ENCODE results near the gene MYO1E. TPM values are rescaled to one million over a fixed set of nuclear protein-coding genes. Genes with fewer than 3 reads are reported as not detected.
A peak's percentile ranks its signal among the peaks of the same experiment; 100 is the strongest.
"Not testable (repeated sequence)": the region's sequence is repeated elsewhere in the genome, so short reads cannot be mapped to it uniquely, and the experiment has no call there.

The MYO1E gene
- total RNA-seq, 1 donor, result 19.9 TPM

DNA sequence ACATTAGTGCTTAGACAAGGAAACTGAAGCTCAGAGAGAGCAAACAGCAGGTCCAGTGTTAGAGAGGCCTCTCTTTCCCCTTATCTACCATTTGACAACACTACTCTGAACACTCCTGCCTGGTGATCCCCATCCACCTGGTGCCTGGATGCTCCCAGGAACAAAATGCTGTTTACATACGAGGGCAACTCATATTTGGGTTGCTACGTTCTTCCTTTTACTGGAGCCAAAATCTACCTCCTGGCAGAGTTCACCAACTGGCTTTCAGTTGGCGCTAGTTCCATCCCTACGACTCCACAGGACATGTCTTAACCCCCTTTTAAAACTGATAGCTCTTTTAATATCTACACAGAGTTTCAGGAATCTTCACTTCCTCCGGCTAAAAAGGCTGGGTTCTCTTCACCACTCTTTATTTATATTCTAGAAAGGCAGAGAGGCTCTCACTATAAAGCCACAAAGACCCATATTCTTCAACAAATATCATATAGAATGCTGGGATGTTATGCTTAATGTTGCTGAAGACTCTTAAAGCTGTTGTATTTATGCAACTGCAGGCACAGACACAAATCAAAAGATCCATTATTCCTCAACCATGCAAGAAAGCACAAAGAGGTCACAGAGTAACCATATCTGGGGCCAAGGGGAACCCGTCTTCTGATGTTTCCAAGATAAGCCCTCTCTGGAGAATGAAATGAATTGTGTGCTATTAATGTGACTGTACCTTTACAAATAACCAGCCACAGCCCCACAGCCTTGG is 219.8 kb downstream of the MYO1E start:
- no peak for DNase-seq (ENCODE audit: low read depth in 2 of 3, low spot score in 2 of 3)

DNA sequence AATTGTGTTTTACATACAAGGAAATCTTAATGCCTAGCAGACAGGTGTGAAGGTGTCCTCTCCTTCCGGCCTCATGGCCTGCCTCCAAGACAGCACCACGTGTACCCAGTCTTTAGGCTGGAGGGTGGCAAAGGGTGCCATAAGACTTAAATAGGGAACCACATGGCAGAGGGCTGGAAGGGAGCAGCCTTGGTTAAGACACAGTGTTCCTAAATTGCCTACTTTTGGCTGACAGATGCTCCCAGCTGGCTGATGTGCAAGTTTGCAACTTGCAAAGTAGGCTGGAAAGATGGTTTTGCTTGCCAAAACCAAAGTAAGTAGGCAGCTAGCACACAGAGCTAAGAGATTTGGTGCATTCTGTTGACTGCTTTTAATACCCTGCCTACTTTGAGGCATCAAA is 222.5 kb downstream of the MYO1E start:
- DNase-seq (ENCODE audit: low read depth in 2 of 3, low spot score in 2 of 3), result no peak

DNA sequence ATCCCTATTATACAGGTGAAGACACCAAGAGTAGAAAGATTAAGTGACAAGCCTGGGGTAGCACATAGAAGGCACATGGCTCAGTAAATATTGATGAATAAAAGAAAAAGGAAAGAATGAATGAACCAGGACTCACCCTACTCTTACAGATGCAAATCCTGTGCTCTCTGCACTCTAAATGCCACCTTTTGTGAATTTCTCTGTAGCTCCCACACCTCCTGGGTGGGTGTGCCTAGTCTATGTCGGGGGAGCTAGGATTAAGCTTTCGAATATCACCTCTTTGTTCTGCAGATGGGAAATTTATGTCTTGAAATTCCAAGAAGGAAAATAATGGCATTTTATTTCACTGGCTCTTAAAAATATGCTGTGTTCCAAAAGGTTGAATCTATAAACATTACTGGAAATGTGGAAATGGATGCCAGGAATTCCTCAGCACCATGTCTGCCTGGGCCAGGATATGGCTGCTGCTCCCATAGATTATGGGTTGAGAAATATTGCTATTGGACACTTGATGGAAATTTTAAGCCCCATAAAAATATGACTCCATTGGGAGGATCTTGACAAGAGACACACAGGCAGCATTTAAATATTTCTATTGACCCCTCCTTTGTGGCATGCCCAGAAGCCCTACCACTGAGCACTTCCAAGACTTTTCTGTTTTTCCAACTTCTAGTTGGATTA is 224.4 kb downstream of the MYO1E start:
- no peak for DNase-seq (ENCODE audit: low read depth in 2 of 3, low spot score in 2 of 3)

DNA sequence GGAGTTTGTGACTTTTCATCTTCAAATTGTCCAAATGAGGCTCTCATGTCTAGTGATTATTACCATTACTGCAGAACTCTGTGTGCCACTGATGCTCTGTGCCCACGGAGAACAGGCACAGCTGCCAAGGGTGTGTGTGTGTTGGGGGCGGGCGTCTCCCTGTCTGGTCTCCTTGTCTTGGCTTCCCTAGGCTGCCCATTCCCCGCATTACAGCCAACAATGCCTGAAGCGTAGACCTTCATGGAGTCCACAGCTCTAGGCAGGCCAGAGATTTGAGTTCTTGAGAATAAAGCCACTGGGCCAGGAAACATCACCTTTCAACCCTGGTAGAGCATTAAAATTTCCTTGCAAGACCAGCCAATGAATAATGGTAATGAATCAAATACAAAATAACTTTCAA is 225.0 kb downstream of the MYO1E start:
- DNase-seq (ENCODE audit: low read depth in 2 of 3, low spot score in 2 of 3), result no peak

DNA sequence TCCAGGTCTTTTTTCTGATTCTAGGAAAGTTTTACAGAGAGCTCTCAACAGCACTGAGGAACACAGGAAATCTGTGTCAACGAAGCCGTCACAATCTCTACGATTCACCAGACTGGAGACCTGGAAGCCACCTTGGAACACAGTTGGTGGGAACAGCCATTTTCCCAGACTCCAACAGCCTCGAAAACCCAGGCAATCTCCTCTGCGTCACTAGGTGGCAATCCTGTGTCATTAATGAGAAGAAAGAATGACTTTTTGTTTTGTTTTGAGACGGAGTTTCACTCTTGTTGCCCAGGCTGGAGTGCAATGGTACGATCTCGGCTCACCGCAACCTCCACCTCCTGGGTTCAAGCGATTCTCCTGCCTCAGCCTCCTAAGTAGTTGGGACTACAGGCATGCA is 228.1 kb downstream of the MYO1E start:
- peak in 2 of 3 donors; percentile 5 to 48 for DNase-seq (ENCODE audit: low read depth in 2 of 3, low spot score in 2 of 3)

DNA sequence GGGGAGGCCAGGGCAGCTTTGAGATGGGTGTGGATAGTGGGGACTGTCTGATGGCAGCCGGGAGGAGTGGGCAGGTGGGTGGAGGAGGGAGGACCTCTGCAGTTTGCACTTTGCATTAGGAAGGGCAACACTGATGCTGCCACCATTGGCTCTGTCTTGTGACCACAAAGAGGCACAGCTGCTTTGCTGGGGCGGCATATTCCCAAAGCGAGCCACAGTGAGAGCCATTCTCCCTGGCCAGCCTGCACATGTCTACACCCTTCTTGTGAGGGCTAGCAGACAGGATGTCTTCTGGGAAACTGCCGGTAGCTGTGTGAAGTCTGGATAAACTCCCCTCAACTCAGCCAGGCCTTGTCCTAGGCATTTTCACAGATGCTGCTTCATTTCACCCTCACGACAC is 229.4 kb downstream of the MYO1E start:
- no peak for DNase-seq (ENCODE audit: low read depth in 2 of 3, low spot score in 2 of 3)

DNA sequence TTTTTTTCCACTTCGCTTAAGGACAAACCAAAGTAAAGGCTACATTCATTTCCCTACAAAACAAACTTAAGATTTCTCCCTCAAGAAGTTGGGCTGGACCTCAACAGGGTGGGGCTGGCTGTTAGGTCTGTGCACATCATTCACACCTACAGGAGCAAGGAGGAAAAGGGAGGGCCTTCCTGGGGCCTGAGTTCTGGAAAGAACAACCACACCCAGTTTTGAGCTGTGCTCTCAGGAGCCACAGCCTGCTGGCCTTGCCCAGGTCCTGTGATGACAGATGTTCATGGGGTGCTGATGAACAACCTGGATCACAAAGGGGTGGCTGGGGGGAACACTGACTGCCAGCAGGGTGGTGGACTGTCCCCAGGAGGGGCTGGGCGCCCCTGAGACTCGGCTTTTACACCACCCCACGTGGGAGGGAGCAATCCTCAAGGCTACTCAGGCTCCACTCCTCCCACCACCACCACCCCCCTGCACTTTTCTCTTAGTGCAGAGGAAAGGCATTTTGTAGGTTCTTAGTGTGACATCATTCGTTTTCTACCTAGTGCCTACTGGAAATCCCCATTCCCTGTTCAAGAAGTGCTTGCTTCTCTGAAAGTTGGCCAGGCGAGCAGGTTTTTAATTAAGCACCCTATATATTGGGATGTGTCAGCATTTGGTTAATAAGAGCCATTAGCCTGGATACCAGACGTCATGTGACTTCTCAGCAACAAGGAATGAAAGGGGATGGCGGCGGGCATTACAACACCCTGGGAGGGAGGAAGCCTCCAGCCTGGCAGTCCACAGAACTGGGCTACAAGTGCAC is 232.0 kb downstream of the MYO1E start:
- no peak for DNase-seq (ENCODE audit: low read depth in 2 of 3, low spot score in 2 of 3)

DNA sequence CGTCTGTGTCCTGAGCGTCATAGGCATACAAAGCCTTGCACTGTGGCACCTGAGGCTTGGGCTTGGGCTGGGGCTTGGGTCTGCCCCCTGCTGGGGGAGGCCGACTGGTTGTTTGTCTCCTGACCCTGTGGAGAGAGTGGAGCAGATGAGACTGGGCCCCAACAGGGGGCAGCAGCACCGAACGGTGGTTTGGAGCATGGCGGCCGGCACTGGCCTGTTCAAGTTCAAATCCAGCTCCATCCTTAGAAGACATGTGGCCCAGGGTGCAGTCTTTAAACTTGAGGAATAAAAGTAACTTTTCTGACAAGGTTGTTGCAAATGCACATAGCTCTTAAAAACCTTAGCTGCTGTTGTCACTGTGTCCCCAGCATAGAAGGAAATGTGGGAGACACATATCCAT is 234.4 kb downstream of the MYO1E start:
- DNase-seq (ENCODE audit: low read depth in 2 of 3, low spot score in 2 of 3), result peak in 2 of 3 donors; percentile 70 to 86

DNA sequence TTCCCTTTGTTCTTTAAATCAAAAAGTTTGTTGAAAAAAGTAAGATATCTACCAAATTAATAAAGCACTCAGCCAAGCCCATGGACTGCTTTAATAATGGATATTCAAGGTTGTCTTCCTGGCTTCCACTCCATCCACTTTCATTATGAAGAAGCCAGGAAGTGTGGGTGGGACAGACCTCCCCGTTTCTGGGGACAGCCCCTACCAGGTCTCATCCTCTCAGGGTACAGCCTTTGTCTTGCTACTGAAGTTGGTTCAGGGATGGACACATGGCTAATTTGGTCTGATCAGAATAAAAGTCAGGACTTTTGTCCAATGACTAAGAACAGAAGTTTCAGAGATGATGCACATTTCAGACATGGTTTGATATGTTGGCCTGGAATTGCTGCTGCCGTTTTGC is 235.1 kb downstream of the MYO1E start:
- DNase-seq (ENCODE audit: low read depth in 2 of 3, low spot score in 2 of 3), result no peak

DNA sequence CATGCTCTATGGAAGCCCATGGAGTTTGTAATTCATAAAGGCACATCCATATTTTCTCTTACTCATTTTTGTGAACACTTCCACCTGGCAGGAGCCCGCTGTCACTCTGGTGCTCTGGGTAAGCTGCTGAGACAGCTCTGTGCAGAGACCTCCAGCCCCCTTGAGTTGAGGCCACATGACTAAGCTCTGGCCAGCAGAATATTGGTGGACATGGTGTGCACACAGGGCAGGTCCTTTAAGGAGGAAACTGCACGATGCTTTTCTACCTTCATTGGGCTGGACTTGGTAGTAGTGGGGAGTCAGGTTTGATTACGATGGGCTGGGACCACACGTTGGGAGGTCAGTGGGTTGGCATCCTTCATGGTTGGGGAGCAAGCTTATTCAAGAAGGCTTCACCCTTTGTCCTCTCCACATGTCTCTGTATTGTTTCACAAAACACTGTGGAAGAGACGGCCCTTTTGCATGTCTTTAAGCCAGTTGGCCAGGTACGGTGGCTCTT is 238.7 kb downstream of the MYO1E start:
- no peak for DNase-seq (ENCODE audit: low read depth in 2 of 3, low spot score in 2 of 3)

DNA sequence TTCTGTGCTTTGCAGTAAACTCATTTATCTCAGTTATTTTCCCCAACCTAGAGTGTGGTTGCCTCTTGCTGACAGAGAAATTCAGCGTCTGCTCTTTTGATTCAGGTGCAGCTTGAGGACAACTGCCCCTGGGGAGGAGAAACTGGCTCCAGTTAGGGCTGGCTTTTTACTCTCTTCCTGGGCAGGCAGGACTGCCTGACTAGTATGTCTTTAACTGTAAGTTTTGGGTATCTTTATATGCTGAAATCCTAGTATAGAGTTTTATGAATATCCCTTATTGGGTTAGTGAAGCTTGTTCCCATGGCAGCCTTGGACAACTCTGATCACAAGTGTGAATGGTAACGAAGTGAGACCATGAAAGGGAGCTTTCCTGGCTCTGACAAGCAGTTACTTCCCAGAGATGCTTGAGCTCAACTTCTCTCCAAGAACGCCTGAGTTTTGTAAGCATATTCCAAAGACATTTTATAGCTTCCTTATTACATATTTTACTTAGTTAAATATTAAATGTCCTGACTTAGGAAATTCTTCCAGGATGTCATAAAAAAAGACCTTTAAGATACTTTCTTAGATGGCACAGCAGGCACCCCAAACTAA is 240.6 kb downstream of the MYO1E start:
- no peak for DNase-seq (ENCODE audit: low read depth in 2 of 3, low spot score in 2 of 3)

DNA sequence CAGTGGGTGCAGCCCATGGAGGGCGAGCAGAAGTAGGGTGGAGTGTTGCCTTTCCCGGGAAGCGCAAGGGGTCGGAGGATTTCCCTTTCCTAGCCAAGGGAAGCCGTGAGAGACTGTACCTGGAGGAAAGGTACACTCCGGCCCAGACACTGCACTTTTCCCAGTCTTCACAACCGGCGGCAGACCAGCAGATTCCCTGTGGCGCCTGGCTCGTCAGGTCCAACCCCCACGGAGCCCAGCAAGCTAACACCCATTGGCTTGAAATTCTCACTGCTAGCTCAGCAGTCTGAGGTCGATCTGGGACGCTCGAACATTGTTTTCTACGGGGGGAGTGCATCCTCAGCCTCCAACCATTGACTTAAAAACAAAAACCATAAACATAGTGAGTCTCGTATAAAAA is 241.2 kb downstream of the MYO1E start:
- DNase-seq (ENCODE audit: low read depth in 2 of 3, low spot score in 2 of 3), result no peak

DNA sequence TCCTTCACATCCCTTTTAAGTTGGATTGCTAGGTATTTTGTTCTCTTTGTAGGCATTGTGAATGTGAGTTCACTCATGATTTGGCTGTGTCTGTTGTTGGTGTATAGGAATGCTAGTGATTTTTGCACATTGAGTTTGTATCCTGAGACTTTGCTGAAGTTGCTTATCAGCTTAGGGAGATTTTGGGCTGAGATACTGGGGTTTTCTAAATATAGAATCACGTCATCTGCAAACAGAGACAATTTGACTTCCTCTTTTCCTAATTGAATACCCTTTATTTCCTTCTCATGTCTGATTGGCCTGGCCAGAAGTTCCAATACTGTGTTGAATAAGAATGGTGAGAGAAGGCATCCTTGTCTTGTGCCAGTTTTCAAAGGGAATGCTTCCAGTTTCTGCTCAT is 245.4 kb downstream of the MYO1E start:
- DNase-seq (ENCODE audit: low read depth in 2 of 3, low spot score in 2 of 3), result peak in 1 of 3 donors; percentile 24

DNA sequence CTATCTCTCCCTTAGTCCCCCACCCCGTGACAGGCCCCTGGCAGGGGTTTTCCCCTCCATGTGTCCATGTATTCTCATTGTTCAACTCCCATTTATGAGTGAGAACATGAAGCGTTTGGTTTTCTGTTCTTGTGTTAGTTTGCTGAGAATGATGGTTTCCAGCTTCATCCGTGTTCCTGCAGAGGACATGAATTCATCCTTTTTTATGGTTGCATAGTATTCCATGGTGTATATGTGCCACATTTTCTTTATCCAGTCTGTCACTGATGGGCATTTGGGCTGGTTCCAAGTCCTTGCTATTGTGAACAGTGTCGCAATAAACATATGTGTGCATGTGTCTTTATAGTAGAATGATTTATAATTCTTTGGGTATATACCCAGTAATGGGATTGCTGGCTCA is 247.0 kb downstream of the MYO1E start:
- DNase-seq (ENCODE audit: low read depth in 2 of 3, low spot score in 2 of 3), result not testable (repeated sequence)

DNA sequence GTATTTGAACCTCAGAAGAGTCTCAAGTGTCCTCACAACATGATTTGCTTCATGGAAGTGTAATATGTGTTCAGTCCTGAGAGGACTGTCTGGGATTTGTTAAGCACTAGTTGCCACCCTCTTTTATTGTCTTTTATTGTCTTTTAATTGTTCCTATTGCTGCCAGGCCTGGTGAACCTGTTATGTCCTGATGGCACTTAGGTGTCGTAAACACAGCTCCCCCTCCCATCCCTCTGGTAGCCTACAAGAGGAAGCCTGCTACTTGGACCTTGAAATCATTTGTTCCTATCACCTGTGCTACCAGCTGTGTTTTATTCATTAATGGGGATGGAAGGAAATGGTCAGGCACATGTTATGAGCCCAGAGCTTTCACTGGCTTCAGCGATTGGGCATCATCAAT is 248.4 kb downstream of the MYO1E start:
- DNase-seq (ENCODE audit: low read depth in 2 of 3, low spot score in 2 of 3), result no peak

DNA sequence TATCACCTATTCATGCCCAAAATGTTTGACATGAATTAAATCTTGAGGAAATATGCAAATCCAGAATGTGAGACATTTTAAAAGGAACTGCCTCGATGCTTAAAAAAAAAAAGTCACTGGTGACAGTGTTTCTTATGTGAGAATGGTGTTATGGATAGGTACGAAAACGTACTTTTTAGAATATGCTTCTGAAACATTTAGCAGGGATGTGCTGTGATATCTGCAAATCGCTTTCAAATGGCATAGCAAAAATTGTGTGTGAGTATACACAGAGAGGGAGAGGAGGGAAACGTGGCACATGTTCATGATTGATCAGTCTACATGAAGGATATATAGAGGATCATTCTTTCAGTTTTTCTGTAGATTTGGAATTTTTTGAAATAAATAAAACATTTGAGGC is 251.7 kb downstream of the MYO1E start:
- no peak for DNase-seq (ENCODE audit: low read depth in 2 of 3, low spot score in 2 of 3)

DNA sequence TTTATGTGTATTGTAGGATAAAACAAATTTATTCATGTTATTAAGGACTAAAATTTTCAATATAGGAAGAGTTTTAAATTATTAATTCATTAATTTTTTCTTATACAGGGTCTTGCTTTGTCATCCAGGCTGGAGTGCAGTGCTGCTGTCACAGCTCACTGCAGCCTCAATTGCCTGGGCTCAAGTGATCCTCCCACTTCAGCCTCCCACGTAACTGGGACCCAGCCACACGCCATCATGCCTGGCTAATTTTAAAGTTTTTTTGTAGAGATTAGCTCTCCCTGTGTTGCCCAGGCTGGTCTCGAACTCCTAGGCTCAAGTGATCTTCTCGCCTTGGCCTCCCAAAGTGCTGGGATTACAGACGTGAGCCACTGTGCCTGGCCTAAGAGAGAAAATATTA is 253.0 kb downstream of the MYO1E start:
- DNase-seq (ENCODE audit: low read depth in 2 of 3, low spot score in 2 of 3), result no peak

DNA sequence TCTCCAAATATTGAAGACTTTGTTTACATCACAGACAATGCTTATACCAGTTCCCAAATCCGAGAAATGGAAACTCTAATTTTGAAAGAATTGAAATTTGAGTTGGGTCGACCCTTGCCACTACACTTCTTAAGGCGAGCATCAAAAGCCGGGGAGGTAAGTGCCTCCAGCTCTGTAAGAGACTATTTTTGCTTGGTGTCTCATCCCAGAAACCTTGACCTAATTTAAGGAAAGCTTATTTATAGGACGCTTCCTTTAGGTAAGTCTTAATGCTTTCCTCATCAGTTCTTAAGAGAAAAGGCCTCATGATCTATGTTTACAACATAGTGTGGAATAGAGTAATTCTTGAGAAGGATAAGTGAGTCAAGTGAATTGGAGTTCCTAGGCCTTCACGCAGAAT is 255.9 kb downstream of the MYO1E start:
- no peak for DNase-seq (ENCODE audit: low read depth in 2 of 3, low spot score in 2 of 3)

DNA sequence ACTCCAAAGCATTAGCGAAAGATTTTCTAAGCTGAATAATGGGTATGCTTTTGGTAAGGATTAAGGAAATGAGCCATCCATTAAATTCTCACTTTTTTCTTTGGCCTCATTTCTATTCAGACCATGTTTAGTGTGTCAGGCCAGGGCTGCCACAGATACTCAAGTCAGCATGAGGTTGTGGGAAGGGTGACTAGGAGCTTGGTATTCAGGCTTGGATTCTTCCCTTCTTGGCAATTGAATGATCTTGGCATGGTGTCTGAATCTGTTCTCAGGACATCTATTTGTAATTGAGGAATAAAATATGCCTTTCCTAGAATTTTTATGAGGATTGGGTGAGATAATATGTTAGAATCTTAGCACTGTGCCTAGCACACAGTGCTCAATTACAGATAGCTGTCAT is 256.5 kb downstream of the MYO1E start:
- no peak for DNase-seq (ENCODE audit: low read depth in 2 of 3, low spot score in 2 of 3)

DNA sequence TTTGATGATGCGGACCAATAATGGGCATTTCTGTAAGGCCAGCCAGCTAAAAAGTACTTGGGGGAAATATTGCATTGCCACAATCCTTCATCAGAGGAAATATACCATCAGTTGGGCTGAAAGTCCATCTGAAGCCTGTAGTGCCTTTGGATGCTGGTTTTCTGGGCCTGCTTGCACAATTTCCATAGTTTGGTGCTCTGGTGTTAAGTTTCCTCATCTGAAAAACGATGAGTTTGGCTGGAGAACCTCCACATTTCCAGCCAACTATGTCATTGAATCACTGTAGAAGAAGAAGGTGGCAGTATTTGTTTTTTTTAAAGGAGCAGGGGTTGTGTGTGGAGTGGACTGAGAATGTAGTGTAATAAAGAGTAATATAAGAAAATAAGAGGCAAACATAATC is 257.6 kb downstream of the MYO1E start:
- no peak for DNase-seq (ENCODE audit: low read depth in 2 of 3, low spot score in 2 of 3)

DNA sequence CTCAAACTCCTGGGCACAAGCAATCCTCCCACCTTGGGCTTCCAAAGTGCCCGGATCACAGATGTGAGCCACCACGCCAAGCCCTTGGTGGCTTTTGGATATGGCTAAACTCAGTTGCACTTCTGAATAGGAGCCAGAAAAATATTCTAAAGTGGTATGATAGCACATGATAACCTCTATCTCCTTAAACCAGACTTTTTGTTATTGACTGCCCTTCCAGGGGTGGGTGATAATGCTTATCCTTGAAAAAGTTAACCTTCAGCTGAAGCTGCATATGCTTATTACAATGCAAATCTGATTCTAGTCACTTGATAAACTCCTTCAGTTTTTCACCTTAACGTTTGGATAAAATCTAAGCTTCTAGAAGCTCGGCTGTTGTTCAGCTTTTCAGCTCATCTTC is 261.4 kb downstream of the MYO1E start:
- DNase-seq (ENCODE audit: low read depth in 2 of 3, low spot score in 2 of 3), result no peak

All from hematopoietic multipotent progenitor cell (in vitro differentiated cells).